Stimulated activated CD4-positive, alpha-beta T cell treated with anti-CD3 and anti-CD28 coated beads, Interleukin-1b, Interleukin-23, amount 100 ng/mL, for 4 hours (primary cell): ENCODE data around the gene BRD9.

Experiments used
- DNase-seq, 2 donors: peaks; one replicate each; pipeline ENCODE4 v3.0.0-alpha.2; 2020; ENCODE audit warnings: low read depth in 2 of 2

BRD9 gene

GRCh38 chr5:878125-878524, 14.5 kb downstream of the BRD9 start:
- no peak for DNase-seq

DNA sequence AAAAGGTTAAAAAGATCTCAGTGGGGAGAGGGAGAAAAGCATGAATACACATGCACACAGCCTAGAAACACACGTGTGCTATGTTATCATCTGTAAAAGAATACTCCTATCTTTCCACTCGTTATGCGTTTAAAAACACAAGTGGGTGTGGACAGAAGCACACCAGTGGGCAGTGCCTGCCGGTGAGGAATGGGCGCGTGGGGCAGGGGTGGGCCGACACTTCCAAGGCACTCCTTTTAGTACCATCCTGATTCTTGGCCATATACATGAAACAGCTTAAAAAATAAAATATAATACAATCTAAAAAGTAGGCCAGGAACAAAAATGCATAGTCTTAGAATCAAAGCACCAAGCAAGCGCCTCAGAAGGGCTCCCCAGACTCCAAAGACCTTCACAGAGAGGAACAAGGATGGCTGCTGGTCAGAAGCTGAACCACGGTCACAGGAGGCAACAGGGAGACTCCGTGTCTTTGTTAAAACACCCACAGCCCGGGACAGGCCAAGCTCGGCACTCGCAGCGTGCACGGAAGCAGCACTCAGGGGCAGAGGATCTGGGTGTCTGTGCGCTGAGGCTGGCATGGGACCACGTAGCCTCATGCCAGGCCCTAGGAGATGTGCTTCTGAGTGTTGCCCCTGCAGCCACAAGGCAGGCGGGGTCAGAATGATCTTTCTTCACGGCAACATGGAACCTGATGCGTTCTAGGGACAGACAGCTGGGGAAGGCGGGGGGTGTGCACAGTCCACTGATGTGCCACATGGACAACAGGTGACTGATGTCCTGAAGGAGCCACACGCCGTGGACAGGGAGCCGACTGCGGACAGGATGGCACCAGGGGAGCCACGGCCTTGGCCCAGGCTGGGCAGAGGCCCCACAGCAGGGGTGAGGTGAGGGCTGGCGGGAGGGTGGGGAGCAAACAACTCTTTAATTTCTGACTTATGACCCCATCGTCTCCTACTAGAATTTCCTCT, 15.9 kb downstream of the BRD9 start:
- no peak for DNase-seq

DNA sequence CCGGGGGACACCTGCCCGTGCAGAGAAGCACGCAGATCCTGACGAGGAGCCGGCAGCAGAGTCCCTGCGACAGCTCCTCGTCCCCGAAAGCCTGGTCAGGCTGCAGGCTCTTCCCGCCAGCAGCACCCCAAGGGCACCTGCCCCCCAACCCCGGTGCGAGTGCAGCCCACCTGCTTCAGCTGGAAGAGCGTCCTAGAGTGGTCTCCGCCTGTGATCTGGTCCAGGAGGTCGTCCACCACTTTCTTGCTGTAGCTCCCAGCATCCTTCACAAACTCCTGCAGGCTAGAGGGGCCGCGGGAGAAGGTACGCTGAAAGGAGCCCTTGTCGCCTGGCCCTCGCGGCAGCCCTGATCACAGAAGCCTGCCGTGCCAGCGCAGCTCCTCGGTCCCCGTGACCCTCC, 16.7 kb downstream of the BRD9 start:
- DNase-seq: no peak

- no peak for DNase-seq
Measured at GRCh38 chr5:873328-873727, 19.3 kb downstream of the BRD9 start.

DNA sequence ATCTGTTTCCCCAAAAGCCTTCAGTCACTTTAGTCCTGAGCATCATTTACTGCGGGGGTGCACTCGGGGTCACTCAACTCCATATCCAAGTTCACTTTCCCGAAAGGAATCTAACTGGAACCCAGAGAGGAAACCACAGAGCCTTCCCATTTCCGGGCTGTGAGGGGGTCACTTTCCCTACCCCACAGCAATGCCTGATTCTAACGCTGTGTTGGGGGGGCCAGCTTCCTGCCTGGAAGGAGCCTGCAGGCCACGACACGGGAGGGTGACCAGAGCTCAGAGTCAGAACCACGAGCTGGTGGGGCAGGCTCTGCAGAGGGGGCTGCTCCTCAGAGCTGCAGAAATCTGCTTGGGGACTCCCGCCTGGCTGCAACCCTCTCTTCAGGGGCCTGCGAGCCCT, 20.3 kb downstream of the BRD9 start:
- no peak for DNase-seq

GRCh38 chr5:871596-872298, 20.9 kb downstream of the BRD9 start:
- DNase-seq: no peak

GRCh38 chr5:870956-871355, 21.6 kb downstream of the BRD9 start:
- no peak for DNase-seq

DNA sequence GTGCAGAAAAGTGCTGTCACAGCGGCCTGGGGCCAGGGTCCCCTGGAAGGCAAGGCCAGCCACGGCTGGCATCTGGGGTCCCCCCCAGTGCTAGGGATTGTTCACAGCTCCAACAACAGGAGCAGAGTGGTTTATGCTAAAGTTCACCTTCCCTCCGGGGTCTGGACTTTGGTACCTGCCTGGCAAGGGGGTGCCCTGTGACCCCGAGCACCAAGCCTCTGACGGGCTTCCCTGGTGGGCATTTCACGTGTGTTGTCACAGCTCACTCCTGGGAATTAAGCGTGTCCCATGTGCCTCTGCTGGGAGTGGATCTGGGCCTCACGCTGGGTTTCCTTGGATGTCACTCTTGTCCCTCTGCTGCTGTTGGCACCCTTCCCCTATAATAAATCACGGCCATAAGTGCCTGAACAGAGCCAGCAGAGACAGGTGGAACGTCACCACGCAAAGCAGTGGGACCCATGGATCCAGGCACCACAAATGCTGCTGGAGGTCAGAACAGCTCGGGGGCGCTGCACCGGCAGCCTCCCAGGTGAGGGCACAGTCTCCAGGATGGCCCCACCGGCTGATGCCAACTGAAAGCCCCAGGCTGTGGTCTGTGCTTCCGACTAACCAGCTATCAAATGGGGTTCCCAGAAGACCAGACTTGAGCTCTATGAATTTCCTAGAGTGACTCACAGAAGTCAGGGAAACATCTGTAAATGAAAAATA, 24.0 kb downstream of the BRD9 start:
- DNase-seq: no peak

DNA sequence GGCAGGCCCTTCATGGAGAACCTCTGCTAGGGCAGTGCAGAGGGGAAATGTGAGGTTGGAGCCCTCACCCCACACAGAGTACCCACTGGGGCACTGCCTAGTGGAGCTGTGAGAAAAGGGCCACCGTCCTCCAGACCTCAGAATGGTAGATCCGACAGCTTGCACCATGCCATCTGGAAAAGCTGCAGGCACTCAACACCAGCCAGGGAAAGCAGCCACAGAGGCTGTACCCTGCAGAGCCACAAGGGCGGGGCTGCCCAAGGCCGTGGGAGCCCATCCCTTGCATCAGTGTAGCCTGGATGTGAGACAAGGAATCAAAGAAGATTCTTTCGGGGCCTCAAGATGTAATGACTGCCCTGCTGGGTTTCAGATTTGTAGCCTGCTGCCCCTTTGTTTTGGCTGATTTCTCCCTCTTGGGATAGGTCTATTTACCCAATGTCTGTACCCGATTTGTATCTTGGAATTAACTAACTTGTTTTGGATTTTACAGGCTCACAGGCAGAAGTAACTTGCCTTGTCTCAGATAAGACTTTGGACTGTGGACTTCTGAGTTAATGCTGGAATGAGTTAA, 25.2 kb downstream of the BRD9 start:
- DNase-seq: no peak

DNA sequence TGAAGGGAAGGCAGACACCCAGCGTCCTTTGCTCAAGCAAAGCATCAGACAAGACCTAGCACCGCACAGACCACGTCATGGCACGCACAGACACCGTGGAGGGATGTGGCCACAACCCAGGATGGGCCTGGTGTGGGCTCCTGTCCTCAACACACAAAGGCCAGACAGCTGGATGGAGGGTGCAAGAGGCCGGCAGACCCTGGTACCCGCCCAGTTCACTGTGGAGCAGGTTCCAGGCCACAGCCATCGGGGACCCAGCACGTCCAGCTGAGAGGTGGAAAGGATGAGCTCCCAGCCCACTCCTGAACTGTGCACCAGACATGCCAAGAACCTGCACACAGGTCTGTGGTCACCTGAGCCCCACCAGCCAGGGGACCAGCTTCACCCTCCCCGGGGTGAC, 26.8 kb downstream of the BRD9 start:
- DNase-seq: no peak

- no peak for DNase-seq
Measured at GRCh38 chr5:865168-865521, 27.5 kb downstream of the BRD9 start.

- no peak for DNase-seq
Measured at GRCh38 chr5:864492-865167, 28.0 kb downstream of the BRD9 start.

- no peak for DNase-seq
Measured at GRCh38 chr5:863244-863805, 29.3 kb downstream of the BRD9 start.

GRCh38 chr5:862367-863243, 30.0 kb downstream of the BRD9 start:
- DNase-seq: no peak

- no peak for DNase-seq
Measured at GRCh38 chr5:861442-862366, 30.9 kb downstream of the BRD9 start.

DNA sequence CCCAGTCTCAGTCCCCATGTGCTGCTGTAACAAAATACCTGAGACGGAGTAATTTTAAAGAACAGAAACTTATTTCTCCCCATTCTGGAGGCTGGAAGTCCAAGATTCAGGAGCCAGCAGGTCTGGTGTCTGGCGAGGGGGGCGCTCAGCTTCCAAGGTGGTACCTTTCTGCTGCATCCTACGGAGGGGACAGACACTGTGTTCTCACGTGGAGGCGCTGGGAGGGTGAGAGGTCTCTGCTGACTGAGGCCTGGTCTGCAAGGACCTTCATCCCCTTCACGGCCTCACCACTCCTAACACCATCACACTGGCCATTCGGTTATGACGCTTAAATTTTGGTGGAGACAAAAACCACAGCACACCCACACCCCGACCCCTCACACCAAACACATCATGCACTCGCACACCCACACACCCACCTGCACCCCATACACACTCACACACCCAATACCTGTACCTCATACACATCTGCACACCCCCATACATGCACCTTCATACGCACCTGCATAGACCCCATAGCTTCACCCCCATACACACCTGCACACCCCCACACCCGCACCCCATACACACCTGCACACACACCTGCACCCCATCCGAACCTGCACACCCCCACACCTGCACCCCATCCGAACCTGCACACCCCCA, 32.0 kb downstream of the BRD9 start:
- DNase-seq: no peak

DNA sequence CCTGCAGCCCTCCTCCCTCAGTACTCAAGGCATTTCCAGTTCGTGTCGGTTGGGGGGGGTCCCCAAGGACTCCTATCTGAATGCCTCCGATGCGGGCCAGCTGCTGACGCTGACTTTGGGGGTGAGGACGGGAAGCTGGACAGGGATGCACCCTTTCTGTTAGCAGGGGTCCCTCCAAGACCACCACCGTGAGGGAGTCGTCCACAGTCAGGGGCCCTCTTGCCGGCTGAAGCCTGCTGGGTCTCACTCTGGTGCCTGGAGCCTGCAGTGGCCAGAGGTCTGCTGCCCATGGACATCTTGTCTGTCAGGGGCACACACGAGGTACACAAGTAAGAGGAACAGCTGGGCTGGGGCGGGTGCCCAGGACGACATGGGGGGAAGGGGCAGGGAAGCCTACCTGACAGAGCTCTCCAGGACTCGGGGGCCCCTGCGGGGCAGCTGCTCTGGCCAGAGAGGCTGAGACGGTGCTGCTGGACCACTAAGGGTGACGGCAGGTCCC, 32.8 kb downstream of the BRD9 start:
- no peak for DNase-seq

DNA sequence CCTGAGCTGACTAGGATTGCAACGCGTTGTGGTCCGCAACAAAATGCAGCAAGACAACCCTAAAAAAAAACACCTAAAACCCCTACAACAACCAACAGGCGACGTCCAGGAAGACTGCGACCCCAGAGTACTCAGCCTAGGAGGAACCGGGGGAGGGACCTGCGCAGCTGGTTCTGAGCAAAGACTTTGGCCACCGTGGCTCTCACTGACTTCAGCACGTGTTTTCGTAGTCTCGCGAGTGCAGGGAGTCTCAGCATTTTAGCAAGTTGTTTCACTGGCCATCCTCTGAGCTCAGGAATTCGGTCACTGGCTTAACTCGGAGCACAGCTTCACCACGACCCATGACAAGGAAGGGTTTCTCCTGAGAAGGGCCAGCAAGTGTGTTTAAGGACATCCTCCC, 33.2 kb downstream of the BRD9 start:
- DNase-seq: no peak

DNA sequence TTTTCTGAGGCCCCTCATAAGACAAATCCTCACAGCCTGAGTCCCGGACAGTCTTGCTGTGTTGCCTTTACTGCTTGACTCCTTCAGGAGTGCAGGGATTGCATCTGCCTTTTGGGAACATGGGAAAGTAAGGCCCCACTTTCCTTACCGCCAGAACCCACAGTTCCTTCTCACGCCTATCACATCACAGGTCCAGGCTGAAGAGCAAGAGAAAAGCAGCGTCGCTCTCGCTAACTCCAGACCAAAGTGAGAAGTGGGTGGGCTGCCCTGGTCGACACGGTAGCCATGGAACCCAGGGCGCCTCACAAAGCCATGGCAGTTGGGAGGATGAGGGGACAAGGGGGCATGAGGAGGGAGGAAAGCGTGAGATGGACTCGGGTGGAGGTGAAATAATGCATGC, 33.9 kb downstream of the BRD9 start:
- no peak for DNase-seq
